Common myeloid progenitor, CD34-positive (primary cell): ENCODE data around the gene ZNF605.
"Not testable (repeated sequence)": the region's sequence is repeated elsewhere in the genome, so short reads cannot be mapped to it uniquely, and the experiment has no call there.

Experiments
- CTCF ChIA-PET: fragments of 350-600 bp; sonication (Branson Sonifier 250); formaldehyde crosslinking; loops from one replicate; lab custom pipeline; 2021; ENCODE audit warnings: antibody characterized with exemption; lab: Charles Lee
- POLR2A ChIA-PET: fragments of 350-600 bp; sonication (Branson Sonifier 250); formaldehyde crosslinking; loops from one replicate; lab custom pipeline; 2021; ENCODE audit warnings: antibody characterized with exemption; lab: Charles Lee
- DNase-seq, 3 donors: peaks; one replicate each; pipeline versions ENCODE4 v3.0.0 to v3.0.0-alpha.2; 2013
- H3K27ac ChIP-seq, 2 experiments: 1 replicate in 1 of 2; 2 replicates in 1 of 2; pipeline ENCODE4 v1.7.0; 2013; ENCODE audit warnings: inconsistent platforms in 2 of 2, low read length in 2 of 2, mild to moderate bottlenecking in 2 of 2, low read depth in 1 of 2, moderate library complexity in 1 of 2; ENCODE audit not compliant: severe bottlenecking in 2 of 2, insufficient read depth in 1 of 2, poor library complexity in 1 of 2
- H3K27me3 ChIP-seq, 5 experiments: replicated peaks in 2 of 5; 1 replicate in 3 of 5; 2 replicates in 2 of 5; pipeline versions ENCODE4 v1.6.1 to v1.7.0; 2013; ENCODE audit warnings: low read length in 4 of 5, mild to moderate bottlenecking in 2 of 5, moderate library complexity in 2 of 5, inconsistent platforms in 1 of 5; ENCODE audit not compliant: insufficient read depth in 5 of 5, control insufficient read depth in 4 of 5
- H3K36me3 ChIP-seq, 4 experiments: 1 replicate in 2 of 4; 2 replicates in 2 of 4; pipeline versions ENCODE4 v1.6.1 to v1.7.0; 2013; ENCODE audit warnings: low read length in 3 of 4, control low read depth in 1 of 4, mild to moderate bottlenecking in 1 of 4; ENCODE audit not compliant: control insufficient read depth in 4 of 4, insufficient read depth in 4 of 4
- H3K4me1 ChIP-seq, 4 experiments: 1 replicate in 3 of 4; 2 replicates in 1 of 4; pipeline versions ENCODE4 v1.6.1 to v1.7.1; 2013; ENCODE audit warnings: low read length in 3 of 4, mild to moderate bottlenecking in 3 of 4, control low read depth in 1 of 4, inconsistent platforms in 1 of 4, moderate library complexity in 1 of 4; ENCODE audit not compliant: control insufficient read depth in 4 of 4, insufficient read depth in 4 of 4; ENCODE audit errors: control extremely low read depth in 1 of 4
- H3K4me3 ChIP-seq, 7 experiments: 1 replicate in 4 of 7; 2 replicates in 3 of 7; pipeline versions ENCODE4 v1.5.1 to v1.7.0; 2013; ENCODE audit warnings: mild to moderate bottlenecking in 7 of 7, low read length in 6 of 7, moderate library complexity in 6 of 7, inconsistent platforms in 2 of 7, low read depth in 2 of 7, control low read depth in 1 of 7; ENCODE audit not compliant: insufficient read depth in 4 of 7, control insufficient read depth in 1 of 7; ENCODE audit errors: extremely low read depth in 1 of 7
- H3K9me3 ChIP-seq, 5 experiments: 1 replicate in 4 of 5; 2 replicates in 1 of 5; pipeline versions ENCODE4 v1.6.1 to v1.7.1; 2013; ENCODE audit warnings: low read length in 4 of 5, mild to moderate bottlenecking in 2 of 5, inconsistent platforms in 1 of 5, low read depth in 1 of 5, moderate library complexity in 1 of 5; ENCODE audit not compliant: control insufficient read depth in 4 of 5, insufficient read depth in 2 of 5; ENCODE audit errors: control extremely low read depth in 1 of 5
- WGBS: methylation state at CpG from one replicate; pipeline ENCODE4 v1.1.5; 2013; ENCODE audit not compliant: insufficient coverage; 5-methylcytosine and 5-hydroxymethylcytosine counted together

Gene ZNF605

DNA sequence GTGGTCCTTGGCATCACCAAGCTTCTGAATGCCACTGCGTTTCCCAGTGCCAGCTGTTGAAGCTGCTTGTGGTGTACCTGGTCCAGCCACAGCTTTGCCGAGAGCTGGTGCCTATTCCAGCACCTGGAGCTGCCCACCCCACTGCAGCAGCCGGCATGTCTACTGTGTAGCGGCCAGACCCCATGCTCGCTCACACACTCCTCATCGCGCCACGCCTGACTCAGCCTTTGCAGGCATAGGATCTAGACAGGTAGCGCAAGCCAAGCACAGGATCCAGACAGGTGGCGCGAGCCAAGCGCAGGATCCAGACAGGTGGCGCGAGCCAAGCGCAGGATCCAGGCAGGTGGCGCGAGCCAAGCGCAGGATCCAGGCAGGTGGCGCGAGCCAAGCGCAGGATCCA is 11.6 kb upstream of the ZNF605 start:
- 99% methylated on average over 8 of the region's 21 CpGs for WGBS
- Histone ChIP-seq H3K9me3 (peaks cover 1 to 71% (median 48%) of the 10 kb centered on the region in 5 experiments), H3K4me1 (no peaks in the 10 kb centered on the region), H3K36me3 (peaks cover 2 to 31% (median 3%) of the 10 kb centered on the region in 4 experiments), H3K27ac (no peak overlapping the region), H3K4me3 (no peak overlapping the region), H3K27me3 (no peaks in the 10 kb centered on the region)
- ChIA-PET POLR2A (no interaction called here), CTCF (no interaction called here)
- no peak for DNase-seq

DNA sequence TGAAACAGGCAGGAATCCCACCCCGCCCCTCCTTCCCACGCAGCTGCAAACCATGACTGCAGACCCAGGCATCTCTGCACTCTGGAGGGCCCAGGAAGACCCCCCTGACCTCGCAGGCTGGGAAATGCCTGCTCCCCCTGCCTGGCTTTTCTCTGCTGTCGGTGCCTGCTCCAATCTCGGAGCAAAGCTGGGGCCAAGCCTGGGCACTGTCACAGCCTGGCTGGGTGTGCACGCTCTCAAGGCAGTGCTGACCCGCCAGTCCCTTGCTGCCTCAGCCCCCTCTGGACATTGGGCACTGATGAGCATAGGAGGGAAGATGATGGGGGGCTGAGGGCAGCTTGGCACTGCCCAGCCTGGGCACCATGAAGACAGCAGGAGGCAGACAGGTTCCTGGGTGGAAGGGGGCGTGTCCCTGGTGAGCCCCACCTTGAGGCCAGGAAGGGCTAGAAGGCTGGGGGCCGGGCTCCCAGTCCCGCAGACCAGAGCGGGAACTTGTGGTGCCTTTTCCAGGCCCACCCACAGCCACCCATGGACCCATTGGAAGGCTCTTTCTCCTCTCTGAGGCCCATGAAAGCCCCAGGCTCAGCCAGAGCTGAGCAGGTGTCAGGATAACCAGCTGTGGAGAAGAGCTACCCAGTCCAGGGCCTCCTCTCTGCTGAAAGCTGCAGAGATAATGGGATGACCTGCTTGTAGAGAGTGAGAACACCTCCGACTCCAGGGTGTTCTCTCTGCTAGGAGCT is 10.7 kb upstream of the ZNF605 start:
- no peaks in the 10 kb centered on the region for H3K4me1 ChIP-seq
- no peaks in the 10 kb centered on the region for H3K27me3 ChIP-seq
- no peak overlapping the region for H3K4me3 ChIP-seq
- 92% methylated on average over 7 of the region's 12 CpGs for WGBS
- DNase-seq, result no peak
- peaks cover under 1 to 64% (median 45%) of the 10 kb centered on the region in 5 experiments for H3K9me3 ChIP-seq
- no peak overlapping the region for H3K27ac ChIP-seq
- ChIA-PET CTCF (interaction anchor here (1.0 kb wide), 2 partner anchors 11 to 50 kb away, joined by 3 read pairs; no protein-coding TSS in a partner anchor), POLR2A (no interaction called here)
- peaks cover 2 to 35% (median 3%) of the 10 kb centered on the region in 4 experiments for H3K36me3 ChIP-seq

DNA sequence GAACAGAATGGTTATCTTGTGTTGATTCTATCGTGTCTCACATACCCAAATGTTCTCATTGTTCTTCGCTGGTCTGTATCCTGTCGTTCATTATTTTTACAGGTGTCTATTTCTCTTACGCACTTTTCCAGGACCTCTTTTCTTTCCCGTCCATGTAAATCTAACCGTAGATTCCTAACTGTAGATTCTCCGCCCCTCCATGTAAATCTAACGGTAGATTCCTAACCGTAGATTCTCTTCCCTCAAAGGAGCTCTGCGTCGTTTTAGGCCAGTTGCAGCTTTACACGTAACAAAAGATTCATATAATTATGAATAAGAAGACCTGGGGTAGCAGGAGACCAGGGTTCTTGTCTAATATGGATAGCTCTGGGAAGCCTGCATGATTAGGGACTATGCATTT is 9.7 kb upstream of the ZNF605 start:
- Histone ChIP-seq H3K27ac (no peak overlapping the region), H3K27me3 (no peaks in the 10 kb centered on the region), H3K4me1 (no peaks in the 10 kb centered on the region), H3K36me3 (peaks cover 2 to 35% (median 3%) of the 10 kb centered on the region in 4 experiments), H3K4me3 (no peak overlapping the region), H3K9me3 (peaks cover 0 to 62% (median 45%) of the 10 kb centered on the region in 5 experiments)
- POLR2A ChIA-PET, result no interaction called here
- DNase-seq, result no peak
- WGBS, result 93% methylated on average over 12 of the region's 12 CpGs
- CTCF ChIA-PET, result interaction anchor here (1.0 kb wide), 2 partner anchors 12 to 51 kb away, joined by 3 read pairs; no protein-coding TSS in a partner anchor

DNA sequence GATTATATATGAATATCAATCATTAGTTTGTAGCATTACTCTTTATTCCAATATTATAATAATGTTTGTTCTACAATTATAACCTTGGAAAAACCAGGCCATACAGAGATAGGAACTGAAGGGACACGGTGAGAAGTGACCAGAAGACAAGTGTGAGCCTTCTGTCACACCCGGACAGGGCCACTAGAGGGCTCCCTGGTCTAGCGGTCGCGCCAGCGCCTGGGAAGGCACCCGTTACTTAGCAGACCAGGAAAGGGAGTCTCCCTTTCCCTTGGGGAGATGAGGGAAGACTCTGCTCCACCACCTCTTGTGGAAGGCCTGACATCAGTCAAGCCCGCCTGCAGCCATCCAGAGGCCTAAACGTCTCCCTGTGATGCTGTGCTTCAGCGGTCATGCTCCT is 7.8 kb upstream of the ZNF605 start:
- CTCF ChIA-PET, result interaction anchor here (1.2 kb wide), 1 partner anchor 39 kb away, joined by 3 read pairs; no protein-coding TSS in a partner anchor
- peaks cover 1 to 60% (median 41%) of the 10 kb centered on the region in 5 experiments for H3K9me3 ChIP-seq
- H3K4me3 ChIP-seq, POLR2A ChIA-PET, H3K27me3 ChIP-seq, H3K27ac ChIP-seq, DNase-seq, H3K4me1 ChIP-seq: not testable (repeated sequence)
- WGBS, result 89% methylated on average over 5 of the region's 10 CpGs
- H3K36me3 ChIP-seq, result peaks cover 2 to 35% (median 3%) of the 10 kb centered on the region in 4 experiments

DNA sequence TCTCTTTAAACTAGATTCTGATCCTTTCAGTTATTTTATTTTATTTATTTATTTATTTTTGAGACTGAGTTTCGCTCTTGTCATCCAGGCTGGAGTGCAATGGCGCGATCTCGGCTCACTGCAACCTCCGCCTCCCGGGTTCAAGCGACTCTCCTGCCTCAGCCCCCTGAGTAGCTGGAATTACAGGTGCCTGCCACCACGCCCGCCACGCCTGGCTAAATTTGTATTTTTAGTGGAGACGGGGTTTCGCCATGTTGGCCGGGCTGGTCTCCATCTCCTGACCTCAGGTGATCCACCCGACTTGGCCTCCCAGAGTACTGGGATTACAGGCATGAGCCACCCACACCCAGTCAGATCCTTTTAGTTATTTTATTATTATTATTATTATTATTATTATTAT is 5.7 kb upstream of the ZNF605 start:
- CTCF ChIA-PET, H3K4me3 ChIP-seq, H3K4me1 ChIP-seq, DNase-seq, H3K27ac ChIP-seq, H3K27me3 ChIP-seq, POLR2A ChIA-PET: not testable (repeated sequence)
- H3K9me3 ChIP-seq, result peaks cover 1 to 43% (median 32%) of the 10 kb centered on the region in 5 experiments
- H3K36me3 ChIP-seq, result peaks cover 2 to 31% (median 3%) of the 10 kb centered on the region in 4 experiments
- 93% methylated on average over 6 of the region's 14 CpGs for WGBS

DNA sequence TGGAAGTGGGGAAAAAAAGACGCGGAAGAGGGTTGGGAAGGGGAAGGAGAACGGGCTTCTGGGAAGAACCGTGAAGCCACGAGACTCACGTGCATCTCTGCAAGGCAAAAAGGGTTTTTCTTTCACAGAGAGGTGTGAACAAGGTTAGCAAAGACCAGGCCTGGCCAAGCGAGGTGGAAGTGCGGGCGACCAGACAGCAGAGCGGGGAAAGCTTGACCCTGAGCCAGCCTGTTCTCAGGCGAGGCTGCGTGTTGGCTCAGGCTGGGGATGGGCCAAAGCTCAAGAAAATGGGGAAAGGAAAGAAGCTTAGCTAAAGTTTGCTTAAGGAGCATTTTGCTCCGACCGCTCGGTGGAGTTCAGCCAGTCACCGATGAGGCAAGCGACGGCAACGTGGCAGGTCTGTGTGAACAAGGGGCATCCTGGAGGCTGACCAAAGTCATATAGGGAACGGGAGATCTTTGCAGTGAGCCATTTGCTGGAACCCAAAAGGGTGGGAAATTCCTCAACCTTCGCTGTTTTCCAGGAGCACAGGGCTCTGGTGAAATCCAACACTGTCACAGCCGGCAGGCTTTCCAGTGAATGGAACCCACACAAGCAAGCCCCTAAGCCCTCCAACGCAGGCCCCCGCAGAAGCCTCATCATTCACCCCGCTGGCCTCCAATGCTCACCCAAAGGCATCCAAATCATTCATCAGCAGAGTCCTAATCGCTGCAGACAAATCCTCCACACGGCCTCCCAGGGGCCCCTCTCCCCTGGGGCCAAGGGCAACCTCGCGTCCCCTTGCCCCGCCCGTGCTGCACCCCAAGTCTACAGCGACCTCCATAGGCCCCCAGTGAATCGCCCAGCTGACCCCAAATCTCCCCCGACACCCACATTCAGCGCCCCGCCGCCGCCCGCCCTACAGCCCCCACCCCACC is 754 bp downstream of the ZNF605 start:
- WGBS, result 59% methylated on average over 22 of the region's 39 CpGs
- Histone ChIP-seq H3K36me3 (peaks cover 0 to 11% (median under 1%) of the 10 kb centered on the region in 4 experiments), H3K27me3 (no peaks in the 10 kb centered on the region), H3K4me3 (peak overlapping the region; percentile 65 to 96 (median 85)), H3K9me3 (peaks cover 12 to 38% (median 24%) of the 10 kb centered on the region in 5 experiments), H3K27ac (peak overlapping the region in 1 of 2 experiments; percentile 86), H3K4me1 (peaks cover 0 to 13% (median 7%) of the 10 kb centered on the region in 4 experiments)
- CTCF ChIA-PET, result no interaction called here
- peak; percentile 45 to 79 (median 71) for DNase-seq
- POLR2A ChIA-PET, result no interaction called here
